ENCODE data around the gene KCTD16.

DNA sequence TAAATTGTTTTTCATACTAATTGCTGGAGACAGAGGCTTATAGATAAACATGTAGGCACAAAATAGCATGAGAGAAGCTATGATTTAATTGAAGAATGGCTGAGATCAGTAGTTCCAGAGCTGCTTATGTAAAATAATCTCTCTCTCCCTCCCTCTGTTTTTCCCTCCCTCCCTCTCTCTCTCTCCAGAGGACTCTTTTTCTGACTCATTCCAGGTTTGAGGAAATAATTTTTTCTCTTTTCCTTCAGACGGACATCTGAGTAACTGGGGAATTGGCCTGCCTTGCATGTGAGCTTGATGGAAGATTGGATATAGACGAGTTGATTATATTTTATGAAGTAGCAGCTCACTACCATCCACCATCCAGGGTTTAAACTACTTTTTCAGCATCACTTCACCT lies 35.5 kb downstream of the KCTD16 start:
- TF ChIP-seq POLR2A (IDR thresholded peaks at IDR 0.05; ENCODE audit: borderline replicate concordance, extremely low read depth, insufficient read depth, insufficient read length) (no peak), EZH2 (IDR thresholded peaks at IDR 0.05) (no peak), POLR2AphosphoS5 (IDR thresholded peaks at IDR 0.05; ENCODE audit: low read depth, low read length) (no peak), EZH2phosphoT487 (IDR thresholded peaks at IDR 0.05; ENCODE audit: borderline replicate concordance) (no peak)
- TF ChIP-seq, protein P1, sequence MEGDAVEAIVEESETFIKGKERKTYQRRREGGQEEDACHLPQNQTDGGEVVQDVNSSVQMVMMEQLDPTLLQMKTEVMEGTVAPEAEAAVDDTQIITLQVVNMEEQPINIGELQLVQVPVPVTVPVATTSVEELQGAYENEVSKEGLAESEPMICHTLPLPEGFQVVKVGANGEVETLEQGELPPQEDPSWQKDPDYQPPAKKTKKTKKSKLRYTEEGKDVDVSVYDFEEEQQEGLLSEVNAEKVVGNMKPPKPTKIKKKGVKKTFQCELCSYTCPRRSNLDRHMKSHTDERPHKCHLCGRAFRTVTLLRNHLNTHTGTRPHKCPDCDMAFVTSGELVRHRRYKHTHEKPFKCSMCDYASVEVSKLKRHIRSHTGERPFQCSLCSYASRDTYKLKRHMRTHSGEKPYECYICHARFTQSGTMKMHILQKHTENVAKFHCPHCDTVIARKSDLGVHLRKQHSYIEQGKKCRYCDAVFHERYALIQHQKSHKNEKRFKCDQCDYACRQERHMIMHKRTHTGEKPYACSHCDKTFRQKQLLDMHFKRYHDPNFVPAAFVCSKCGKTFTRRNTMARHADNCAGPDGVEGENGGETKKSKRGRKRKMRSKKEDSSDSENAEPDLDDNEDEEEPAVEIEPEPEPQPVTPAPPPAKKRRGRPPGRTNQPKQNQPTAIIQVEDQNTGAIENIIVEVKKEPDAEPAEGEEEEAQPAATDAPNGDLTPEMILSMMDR (IDR thresholded peaks at IDR 0.05 in 2 of 3, conservative IDR thresholded peaks at IDR 0.05 in 1 of 3; ENCODE audit: borderline replicate concordance in 1 of 3, insufficient read depth in 1 of 3, low read depth in 2 of 3, low read length in 2 of 3) = no peak
- TF ChIP-seq, protein P2, sequence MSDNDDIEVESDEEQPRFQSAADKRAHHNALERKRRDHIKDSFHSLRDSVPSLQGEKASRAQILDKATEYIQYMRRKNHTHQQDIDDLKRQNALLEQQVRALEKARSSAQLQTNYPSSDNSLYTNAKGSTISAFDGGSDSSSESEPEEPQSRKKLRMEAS (IDR thresholded peaks at IDR 0.05) = no peak

Measured in HCT116 (cell line).